ENCODE measurements around the gene MTR. TPM values are rescaled to one million over a fixed set of nuclear protein-coding genes. Genes with fewer than 3 reads are reported as not detected.

The MTR gene
- total RNA-seq, 1 experiment from 2014 or later = 35.5 TPM

DNA sequence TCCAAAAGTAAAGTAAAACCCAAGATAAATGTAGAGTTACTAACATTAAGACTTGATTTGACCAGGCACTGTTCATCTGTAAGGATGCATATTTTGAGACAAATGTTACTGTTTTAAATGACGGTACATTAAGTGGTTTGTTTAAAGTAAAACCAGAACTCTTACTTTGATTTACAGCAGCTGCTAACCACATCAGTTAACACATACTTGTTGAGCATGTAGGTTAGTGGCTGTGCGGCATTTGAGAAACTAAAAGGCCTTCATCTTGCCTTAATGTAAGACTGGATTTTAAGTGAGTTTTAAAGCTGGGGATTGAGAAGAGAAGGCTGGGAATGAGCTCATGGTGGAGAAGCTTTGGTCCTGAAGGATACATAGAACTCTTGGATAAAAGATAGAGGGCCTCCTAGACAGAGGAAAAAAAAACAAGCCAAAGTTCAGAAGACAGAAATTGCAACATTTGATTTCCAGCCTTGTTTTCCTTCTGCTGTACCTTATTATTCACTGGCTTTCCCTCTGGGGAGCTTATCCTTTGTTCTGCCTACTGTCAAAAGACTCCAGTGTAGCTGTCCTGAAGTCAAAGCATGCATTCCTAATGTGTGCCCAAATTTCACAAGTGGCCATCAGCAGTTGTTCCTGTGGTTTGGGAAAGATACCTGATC, 66.6 kb downstream of the MTR start:
- Histone ChIP-seq H4K5ac (ENCODE audit: insufficient read length, low read depth, low read length) (no peak overlapping the region), H2AFZ (ENCODE audit: low read length) (no peak overlapping the region), H2BK12ac (ENCODE audit: insufficient read length, low read depth, low read length) (no peak overlapping the region), H2BK15ac (ENCODE audit: low read depth, low read length) (no peak overlapping the region), H4K20me1 (ENCODE audit: control insufficient read depth, insufficient read depth, insufficient read length) (no peaks in the 10 kb centered on the region), H4K8ac (replicated peaks; ENCODE audit: insufficient read length, low read depth, low read length) (no peak overlapping the region), H3K56ac (ENCODE audit: insufficient read length, low read depth, low read length) (no peak overlapping the region), H2BK20ac (ENCODE audit: low read depth, low read length, poor library complexity, severe bottlenecking) (no peak overlapping the region), H2BK5ac (ENCODE audit: insufficient read length, low read length) (no peak overlapping the region), H3K79me2 (ENCODE audit: insufficient read depth, low read length) (no peaks in the 10 kb centered on the region), H3K18ac (ENCODE audit: insufficient read length, low read depth, low read length) (no peak overlapping the region), H3K4ac (ENCODE audit: low read depth, low read length) (no peak overlapping the region), H3T11ph (ENCODE audit: low read length) (no peak overlapping the region), H4K91ac (ENCODE audit: insufficient read length, low read depth, low read length) (no peak overlapping the region), H3K4me1 (ENCODE audit: insufficient read depth, low read length) (no peaks in the 10 kb centered on the region), H3K9ac (ENCODE audit: extremely low read depth, insufficient read length, low read length) (no peak overlapping the region), H2AK5ac (ENCODE audit: insufficient read length, low read length) (no peak overlapping the region), H3K14ac (ENCODE audit: insufficient read depth, low read length) (no peak overlapping the region), H3K79me1 (ENCODE audit: insufficient read depth, low read depth, low read length, poor library complexity, severe bottlenecking) (no peaks in the 10 kb centered on the region), H3K27ac (ENCODE audit: insufficient read length, low read depth, low read length) (no peak overlapping the region), H3K23ac (ENCODE audit: insufficient read length, low read depth, low read length) (no peak overlapping the region), H3K9me3 (ENCODE audit: control insufficient read depth, low read depth, low read length) (no peaks in the 10 kb centered on the region), H2BK120ac (ENCODE audit: low read depth, low read length, poor library complexity, severe bottlenecking) (no peak overlapping the region), H3K4me2 (ENCODE audit: insufficient read depth, insufficient read length, low read length) (no peak overlapping the region), H3K27me3 (ENCODE audit: insufficient read depth, low read length) (no peaks in the 10 kb centered on the region), H3K23me2 (ENCODE audit: insufficient read length, low read depth, low read length, poor library complexity, severe bottlenecking) (no peaks in the 10 kb centered on the region)
- WGBS (ENCODE audit: extremely low coverage, insufficient read length, low lambda C conversion rate) = no CpG with 5 or more reads among the region's 2 CpGs
- no peak for DNase-seq
- no peaks in the 10 kb centered on the region for H3K4me1 Mint-ChIP-seq
- H3K27ac Mint-ChIP-seq = no peak overlapping the region
- H3K36me3 Mint-ChIP-seq (ENCODE audit: insufficient read depth in 1 of 3, low read depth in 3 of 3) = peaks cover 24 to 59% (median 32%) of the 10 kb centered on the region in 3 experiments; a peak in 6 of 7 replicates
- no peaks in the 10 kb centered on the region; a peak in 1 of 5 replicates for H3K9me3 Mint-ChIP-seq
- TF ChIP-seq, protein P1, sequence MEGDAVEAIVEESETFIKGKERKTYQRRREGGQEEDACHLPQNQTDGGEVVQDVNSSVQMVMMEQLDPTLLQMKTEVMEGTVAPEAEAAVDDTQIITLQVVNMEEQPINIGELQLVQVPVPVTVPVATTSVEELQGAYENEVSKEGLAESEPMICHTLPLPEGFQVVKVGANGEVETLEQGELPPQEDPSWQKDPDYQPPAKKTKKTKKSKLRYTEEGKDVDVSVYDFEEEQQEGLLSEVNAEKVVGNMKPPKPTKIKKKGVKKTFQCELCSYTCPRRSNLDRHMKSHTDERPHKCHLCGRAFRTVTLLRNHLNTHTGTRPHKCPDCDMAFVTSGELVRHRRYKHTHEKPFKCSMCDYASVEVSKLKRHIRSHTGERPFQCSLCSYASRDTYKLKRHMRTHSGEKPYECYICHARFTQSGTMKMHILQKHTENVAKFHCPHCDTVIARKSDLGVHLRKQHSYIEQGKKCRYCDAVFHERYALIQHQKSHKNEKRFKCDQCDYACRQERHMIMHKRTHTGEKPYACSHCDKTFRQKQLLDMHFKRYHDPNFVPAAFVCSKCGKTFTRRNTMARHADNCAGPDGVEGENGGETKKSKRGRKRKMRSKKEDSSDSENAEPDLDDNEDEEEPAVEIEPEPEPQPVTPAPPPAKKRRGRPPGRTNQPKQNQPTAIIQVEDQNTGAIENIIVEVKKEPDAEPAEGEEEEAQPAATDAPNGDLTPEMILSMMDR (conservative IDR thresholded peaks at IDR 0.05) = no peak
- H3K4me3 Mint-ChIP-seq = no peak overlapping the region
- no peaks in the 10 kb centered on the region for H3K27me3 Mint-ChIP-seq (ENCODE audit: low read depth)
